KMS-11 (cell line): ENCODE data around the gene DVL3.

Experiments used
- H2AFZ ChIP-seq: fragments of 200-600 bp; sonication (generic); 2 replicates; pipeline ENCODE4 v1.6.1; 2016; ENCODE audit warnings: antibody characterized with exemption, mixed run types, low read depth
- H3K27ac ChIP-seq: fragments of 200-600 bp; sonication (generic); 2 replicates; pipeline ENCODE4 v1.6.1; 2016; ENCODE audit warnings: mild to moderate bottlenecking, mixed run types
- H3K27me3 ChIP-seq: fragments of 200-600 bp; sonication (generic); 2 replicates; pipeline ENCODE4 v1.6.1; 2017; ENCODE audit warnings: mild to moderate bottlenecking, low read depth, mixed run types, moderate library complexity; ENCODE audit not compliant: insufficient read depth
- H3K36me3 ChIP-seq: fragments of 200-600 bp; sonication (generic); 2 replicates; pipeline ENCODE4 v1.6.1; 2017; ENCODE audit warnings: mild to moderate bottlenecking, mixed run types; ENCODE audit not compliant: insufficient read depth
- H3K4me1 ChIP-seq: fragments of 200-600 bp; sonication (generic); 2 replicates; pipeline ENCODE4 v1.6.1; 2016; ENCODE audit warnings: mild to moderate bottlenecking, low read depth, mixed run types; ENCODE audit not compliant: poor library complexity, severe bottlenecking
- H3K4me2 ChIP-seq: fragments of 200-600 bp; sonication (generic); 2 replicates; pipeline ENCODE4 v1.7.0; 2016; ENCODE audit warnings: mild to moderate bottlenecking, mixed run types
- H3K4me3 ChIP-seq: fragments of 200-600 bp; sonication (generic); IDR thresholded peaks from 2 replicates; pipeline ENCODE4 v1.6.1; 2017; ENCODE audit warnings: low read depth, low read length, mixed read lengths; ENCODE audit not compliant: insufficient read depth
- H3K79me2 ChIP-seq: fragments of 200-600 bp; sonication (generic); 2 replicates; pipeline ENCODE4 v1.6.1; 2016; ENCODE audit warnings: low read depth, mixed run types; ENCODE audit not compliant: insufficient read depth
- H3K9ac ChIP-seq: fragments of 200-600 bp; sonication (generic); 2 replicates; pipeline ENCODE4 v1.6.1; 2016; ENCODE audit warnings: mild to moderate bottlenecking, mixed run types
- H4K20me1 ChIP-seq: fragments of 200-600 bp; sonication (generic); 2 replicates; pipeline ENCODE4 v1.6.1; 2016; ENCODE audit warnings: mild to moderate bottlenecking, mixed run types; ENCODE audit not compliant: insufficient read depth
- CTCF ChIP-seq: fragments of 200-600 bp; sonication (generic); conservative IDR thresholded peaks from 2 replicates; pipeline ENCODE4 v1.6.1; 2017; ENCODE audit warnings: low read depth, mild to moderate bottlenecking, antibody characterized with exemption, low read length, moderate library complexity, mixed read lengths

The DVL3 gene

GRCh38 chr3:184184546-184185230, 29.5 kb downstream of the DVL3 start:
- Histone ChIP-seq H3K4me2 (peak overlapping the region; percentile 97), H3K27ac (peak overlapping the region; percentile 84; the same call in 1 of the 2 replicates), H3K4me1 (peaks cover 16% of the 10 kb centered on the region), H3K27me3 (no peaks in the 10 kb centered on the region), H2AFZ (peak overlapping the region; percentile 80; the same call in 1 of the 2 replicates), H3K79me2 (peaks cover 28% of the 10 kb centered on the region), H3K4me3 (peak overlapping the region; percentile 15), H3K9ac (peak overlapping the region; percentile 96; the same call in 1 of the 2 replicates), H4K20me1 (no peaks in the 10 kb centered on the region), H3K36me3 (peaks cover 17% of the 10 kb centered on the region; the same call in 1 of the 2 replicates)
- TF ChIP-seq CTCF, result no peak

- Histone ChIP-seq H3K27ac (peak overlapping the region; percentile 84), H3K27me3 (no peaks in the 10 kb centered on the region), H3K9ac (peak overlapping the region; percentile 96), H3K36me3 (peaks cover 20% of the 10 kb centered on the region; the same call in 1 of the 2 replicates), H2AFZ (peak overlapping the region; percentile 80), H3K79me2 (peaks cover 28% of the 10 kb centered on the region), H4K20me1 (no peaks in the 10 kb centered on the region; the same call in 1 of the 2 replicates), H3K4me1 (peaks cover 16% of the 10 kb centered on the region), H3K4me3 (peak overlapping the region; percentile 15), H3K4me2 (peak overlapping the region; percentile 97)
- TF ChIP-seq CTCF, result no peak
Observed at GRCh38 chr3:184185461-184186183, 30.4 kb downstream of the DVL3 start.

GRCh38 chr3:184186184-184186901, 31.2 kb downstream of the DVL3 start, which contains the start of gene ABCF3:
TSS of gene ABCF3 (plus strand) at chr3:184186199. CDS start at chr3:184186208, 9 bp downstream.
- H3K27ac ChIP-seq, result peak within 1 kb of the TSS; percentile 84
- H3K4me2 ChIP-seq, result peak within 1 kb of the TSS; percentile 97
- H3K4me1 ChIP-seq, result peaks cover 16% of the 10 kb centered on the region
- no peak for TF ChIP-seq CTCF
- peak within 1 kb of the TSS; percentile 87 for H3K4me3 ChIP-seq
- H3K27me3 ChIP-seq, result no peaks in the 10 kb centered on the region
- peaks cover 23% of the 10 kb centered on the region; the same call in 1 of the 2 replicates for H3K36me3 ChIP-seq
- peak within 1 kb of the TSS; percentile 96 for H3K9ac ChIP-seq
- no peaks in the 10 kb centered on the region; the same call in 1 of the 2 replicates for H4K20me1 ChIP-seq
- peak within 1 kb of the TSS; percentile 80 for H2AFZ ChIP-seq
- peaks cover 28% of the 10 kb centered on the region for H3K79me2 ChIP-seq

GRCh38 chr3:184186902-184187207, 31.7 kb downstream of the DVL3 start:
- Histone ChIP-seq H3K4me1 (peaks cover 16% of the 10 kb centered on the region), H3K36me3 (peaks cover 25% of the 10 kb centered on the region; the same call in 1 of the 2 replicates), H3K27me3 (no peaks in the 10 kb centered on the region), H3K79me2 (peaks cover 28% of the 10 kb centered on the region), H4K20me1 (no peaks in the 10 kb centered on the region; the same call in 1 of the 2 replicates), H3K4me3 (peak overlapping the region; percentile 87), H3K27ac (no peak overlapping the region), H3K4me2 (peak overlapping the region; percentile 91), H3K9ac (peak overlapping the region; percentile 70; the same call in 1 of the 2 replicates), H2AFZ (no peak overlapping the region)
- no peak for TF ChIP-seq CTCF
